HS-27A (cell line): ENCODE measurements around the gene POC5.
"Not testable (repeated sequence)": the region's sequence is repeated elsewhere in the genome, so short reads cannot be mapped to it uniquely, and the experiment has no call there.

ENCODE experiments used
- DNase-seq: peaks from one replicate; pipeline ENCODE4 v3.0.0-alpha.2; 2012; ENCODE audit warnings: low read depth, missing footprints

Gene POC5

GRCh38 chr5:75706016-75706415 lies 11.2 kb downstream of the POC5 start:
- DNase-seq, result no peak

- DNase-seq, result no peak
These were observed 15.4 kb downstream of the POC5 start for GRCh38 chr5:75701856-75702255.

GRCh38 chr5:75695472-75696351 lies 21.5 kb downstream of the POC5 start:
- DNase-seq, result not testable (repeated sequence)

- no peak for DNase-seq
These were observed 22.5 kb downstream of the POC5 start for GRCh38 chr5:75694781-75695180.

GRCh38 chr5:75690669-75691068 lies 26.6 kb downstream of the POC5 start:
- DNase-seq, result no peak

GRCh38 chr5:75686480-75686879 lies 30.8 kb downstream of the POC5 start:
- no peak for DNase-seq

GRCh38 chr5:75685141-75685540 lies 32.1 kb downstream of the POC5 start:
- DNase-seq, result no peak

GRCh38 chr5:75681125-75681830 lies 36.0 kb downstream of the POC5 start:
- DNase-seq, result no peak

- DNase-seq, result no peak
These were observed 39.1 kb downstream of the POC5 start for GRCh38 chr5:75678155-75678554.

GRCh38 chr5:75677607-75678006 lies 39.6 kb downstream of the POC5 start:
- no peak for DNase-seq

- DNase-seq, result no peak
These were observed 41.5 kb downstream of the POC5 start for GRCh38 chr5:75675783-75676182.

GRCh38 chr5:75672616-75673015 lies 44.6 kb downstream of the POC5 start:
- no peak for DNase-seq

- no peak for DNase-seq
These were observed 45.7 kb downstream of the POC5 start for GRCh38 chr5:75671506-75671905.

GRCh38 chr5:75670577-75670976 lies 46.7 kb downstream of the POC5 start:
- no peak for DNase-seq

GRCh38 chr5:75668977-75669689 lies 48.1 kb downstream of the POC5 start:
- no peak for DNase-seq

- no peak for DNase-seq
These were observed 48.8 kb downstream of the POC5 start for GRCh38 chr5:75668445-75668844.

- no peak for DNase-seq
These were observed 49.7 kb downstream of the POC5 start for GRCh38 chr5:75667586-75667985.

- no peak for DNase-seq
These were observed 50.4 kb downstream of the POC5 start for GRCh38 chr5:75666801-75667200.

GRCh38 chr5:75664979-75665378 lies 52.3 kb downstream of the POC5 start:
- no peak for DNase-seq

- no peak for DNase-seq
These were observed 53.5 kb downstream of the POC5 start for GRCh38 chr5:75663579-75664284.

- DNase-seq, result no peak
These were observed 55.2 kb downstream of the POC5 start for GRCh38 chr5:75662061-75662460.
